HepG2 (cell line): Measurements from ENCODE around the gene AK8. TPM values are rescaled to one million over a fixed set of nuclear protein-coding genes. Genes with fewer than 3 reads are reported as not detected.

Source experiments
- RAD51 ChIP-seq: fragments of 450-650 bp; IDR thresholded peaks from 2 replicates; pipeline ENCODE4 v1.6.1; 2016; ENCODE audit warnings: borderline replicate concordance
- SETDB1 ChIP-seq: sonication (generic); formaldehyde crosslinking; IDR thresholded peaks from 2 replicates; pipeline ENCODE4 v1.5.1; 2020; ENCODE audit warnings: missing genetic modification reagents, mild to moderate bottlenecking, borderline replicate concordance
- ZBTB21 ChIP-seq: sonication (generic); formaldehyde crosslinking; IDR thresholded peaks from 2 replicates; pipeline ENCODE4 v1.4.0; 2020; ENCODE audit warnings: missing genetic modification reagents
- polyA plus RNA-seq, 8 experiments: library from polyadenylated mRNA; depleted of rRNA in 3 of 8; stranded (reverse) in 7 of 8; unstranded in 1 of 8; fragments of >200 nt; fragmentation: Illumina TruSeq in 4 of 8; extraction: Trizol in 4 of 8; gene quantifications; 2 replicates each; pipeline versions ENCODE4 v1.2.1 to v1.2.3, GENCODE V29; 2011 to 2016; ENCODE audit warnings: low read depth in 4 of 8, missing spikeins in 1 of 8, mixed read lengths in 1 of 8; ENCODE audit not compliant: insufficient read depth in 1 of 8
- total RNA-seq, 5 experiments: library from RNA; depleted of rRNA; stranded (reverse); fragments of >200 nt; fragmentation: Illumina TruSeq; extraction: Trizol; gene quantifications; 2 replicates each; pipeline ENCODE4 v1.2.3, GENCODE V29; 2016; ENCODE audit warnings: low read depth in 1 of 5
- TF ChIP-seq, protein P1 (sequence below): sonication (generic); formaldehyde crosslinking; IDR thresholded peaks from 2 replicates; pipeline ENCODE4 v1.4.0; 2020; ENCODE audit warnings: missing genetic modification reagents, borderline replicate concordance
- TF ChIP-seq, protein P2 (sequence below): IDR thresholded peaks from 2 replicates; pipeline ENCODE4 v1.6.1; 2012; ENCODE audit warnings: low read depth, low read length, improper control_type of control experiment
- TF ChIP-seq, protein P3 (sequence below): fragments of 450-650 bp; IDR thresholded peaks from 2 replicates; pipeline ENCODE4 v1.6.1; 2017
- TF ChIP-seq, protein P4 (sequence below): sonication (generic); formaldehyde crosslinking; IDR thresholded peaks from 2 replicates; pipeline ENCODE4 v1.4.0; 2020; ENCODE audit warnings: mild to moderate bottlenecking, low read depth, missing genetic modification reagents
- TF ChIP-seq, protein P5 (sequence below): sonication (generic); formaldehyde crosslinking; IDR thresholded peaks from 2 replicates; pipeline ENCODE4 v1.9.0; 2021; ENCODE audit warnings: missing genetic modification reagents, borderline replicate concordance
- TF ChIP-seq, protein P6 (sequence below): sonication (generic); formaldehyde crosslinking; IDR thresholded peaks from 2 replicates; pipeline ENCODE4 v1.5.0; 2020; ENCODE audit warnings: missing genetic modification reagents
- TF ChIP-seq, protein P7 (sequence below): sonication (generic); formaldehyde crosslinking; IDR thresholded peaks from 2 replicates; pipeline ENCODE4 v1.4.0; 2020; ENCODE audit warnings: missing genetic modification reagents

The AK8 gene
- total and polyA plus RNA-seq, 2 of the 13 experiments (the other 11 are each of a cell fraction or from before 2014, with no cell fraction given): 0.11 TPM; not detected in 1

DNA sequence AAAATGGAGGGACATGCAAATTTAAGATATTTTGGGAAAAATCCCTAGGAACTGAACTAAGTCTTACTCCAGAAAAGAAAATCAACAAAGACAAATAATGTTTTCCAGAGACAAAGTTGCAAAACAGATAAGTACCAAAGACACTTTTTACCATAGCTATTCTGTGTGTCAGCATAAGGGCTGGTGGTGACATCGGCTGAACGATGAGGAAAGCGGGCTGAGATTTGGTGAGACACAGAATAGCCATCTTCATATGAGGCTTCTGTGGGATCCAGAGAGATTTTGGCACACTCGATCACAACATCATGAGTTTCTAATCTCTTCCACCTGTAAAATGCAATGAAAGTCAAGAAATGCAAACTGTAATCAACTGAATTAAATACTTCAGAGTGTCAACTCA, 34.0 kb upstream of the AK8 start (continued):
- no peak for TF ChIP-seq SETDB1 (CRISPR knock-in tag)
- TF ChIP-seq, protein P1, sequence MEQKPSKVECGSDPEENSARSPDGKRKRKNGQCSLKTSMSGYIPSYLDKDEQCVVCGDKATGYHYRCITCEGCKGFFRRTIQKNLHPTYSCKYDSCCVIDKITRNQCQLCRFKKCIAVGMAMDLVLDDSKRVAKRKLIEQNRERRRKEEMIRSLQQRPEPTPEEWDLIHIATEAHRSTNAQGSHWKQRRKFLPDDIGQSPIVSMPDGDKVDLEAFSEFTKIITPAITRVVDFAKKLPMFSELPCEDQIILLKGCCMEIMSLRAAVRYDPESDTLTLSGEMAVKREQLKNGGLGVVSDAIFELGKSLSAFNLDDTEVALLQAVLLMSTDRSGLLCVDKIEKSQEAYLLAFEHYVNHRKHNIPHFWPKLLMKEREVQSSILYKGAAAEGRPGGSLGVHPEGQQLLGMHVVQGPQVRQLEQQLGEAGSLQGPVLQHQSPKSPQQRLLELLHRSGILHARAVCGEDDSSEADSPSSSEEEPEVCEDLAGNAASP (CRISPR knock-in tag): no peak
- TF ChIP-seq RAD51: no peak
- TF ChIP-seq, protein P2, sequence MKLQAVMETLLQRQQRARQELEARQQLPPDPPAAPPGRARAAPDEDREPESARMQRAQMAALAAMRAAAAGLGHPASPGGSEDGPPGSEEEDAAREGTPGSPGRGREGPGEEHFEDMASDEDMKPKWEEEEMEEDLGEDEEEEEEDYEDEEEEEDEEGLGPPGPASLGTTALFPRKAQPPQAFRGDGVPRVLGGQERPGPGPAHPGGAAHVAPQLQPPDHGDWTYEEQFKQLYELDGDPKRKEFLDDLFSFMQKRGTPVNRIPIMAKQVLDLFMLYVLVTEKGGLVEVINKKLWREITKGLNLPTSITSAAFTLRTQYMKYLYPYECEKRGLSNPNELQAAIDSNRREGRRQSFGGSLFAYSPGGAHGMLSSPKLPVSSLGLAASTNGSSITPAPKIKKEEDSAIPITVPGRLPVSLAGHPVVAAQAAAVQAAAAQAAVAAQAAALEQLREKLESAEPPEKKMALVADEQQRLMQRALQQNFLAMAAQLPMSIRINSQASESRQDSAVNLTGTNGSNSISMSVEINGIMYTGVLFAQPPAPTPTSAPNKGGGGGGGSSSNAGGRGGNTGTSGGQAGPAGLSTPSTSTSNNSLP: no peak
- TF ChIP-seq, protein P3, sequence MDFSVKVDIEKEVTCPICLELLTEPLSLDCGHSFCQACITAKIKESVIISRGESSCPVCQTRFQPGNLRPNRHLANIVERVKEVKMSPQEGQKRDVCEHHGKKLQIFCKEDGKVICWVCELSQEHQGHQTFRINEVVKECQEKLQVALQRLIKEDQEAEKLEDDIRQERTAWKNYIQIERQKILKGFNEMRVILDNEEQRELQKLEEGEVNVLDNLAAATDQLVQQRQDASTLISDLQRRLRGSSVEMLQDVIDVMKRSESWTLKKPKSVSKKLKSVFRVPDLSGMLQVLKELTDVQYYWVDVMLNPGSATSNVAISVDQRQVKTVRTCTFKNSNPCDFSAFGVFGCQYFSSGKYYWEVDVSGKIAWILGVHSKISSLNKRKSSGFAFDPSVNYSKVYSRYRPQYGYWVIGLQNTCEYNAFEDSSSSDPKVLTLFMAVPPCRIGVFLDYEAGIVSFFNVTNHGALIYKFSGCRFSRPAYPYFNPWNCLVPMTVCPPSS: no peak
- TF ChIP-seq ZBTB21 (CRISPR knock-in tag): no peak
- TF ChIP-seq, protein P4, sequence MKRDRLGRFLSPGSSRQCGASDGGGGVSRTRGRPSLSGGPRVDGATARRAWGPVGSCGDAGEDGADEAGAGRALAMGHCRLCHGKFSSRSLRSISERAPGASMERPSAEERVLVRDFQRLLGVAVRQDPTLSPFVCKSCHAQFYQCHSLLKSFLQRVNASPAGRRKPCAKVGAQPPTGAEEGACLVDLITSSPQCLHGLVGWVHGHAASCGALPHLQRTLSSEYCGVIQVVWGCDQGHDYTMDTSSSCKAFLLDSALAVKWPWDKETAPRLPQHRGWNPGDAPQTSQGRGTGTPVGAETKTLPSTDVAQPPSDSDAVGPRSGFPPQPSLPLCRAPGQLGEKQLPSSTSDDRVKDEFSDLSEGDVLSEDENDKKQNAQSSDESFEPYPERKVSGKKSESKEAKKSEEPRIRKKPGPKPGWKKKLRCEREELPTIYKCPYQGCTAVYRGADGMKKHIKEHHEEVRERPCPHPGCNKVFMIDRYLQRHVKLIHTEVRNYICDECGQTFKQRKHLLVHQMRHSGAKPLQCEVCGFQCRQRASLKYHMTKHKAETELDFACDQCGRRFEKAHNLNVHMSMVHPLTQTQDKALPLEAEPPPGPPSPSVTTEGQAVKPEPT (CRISPR knock-in tag): no peak
- TF ChIP-seq, protein P5, sequence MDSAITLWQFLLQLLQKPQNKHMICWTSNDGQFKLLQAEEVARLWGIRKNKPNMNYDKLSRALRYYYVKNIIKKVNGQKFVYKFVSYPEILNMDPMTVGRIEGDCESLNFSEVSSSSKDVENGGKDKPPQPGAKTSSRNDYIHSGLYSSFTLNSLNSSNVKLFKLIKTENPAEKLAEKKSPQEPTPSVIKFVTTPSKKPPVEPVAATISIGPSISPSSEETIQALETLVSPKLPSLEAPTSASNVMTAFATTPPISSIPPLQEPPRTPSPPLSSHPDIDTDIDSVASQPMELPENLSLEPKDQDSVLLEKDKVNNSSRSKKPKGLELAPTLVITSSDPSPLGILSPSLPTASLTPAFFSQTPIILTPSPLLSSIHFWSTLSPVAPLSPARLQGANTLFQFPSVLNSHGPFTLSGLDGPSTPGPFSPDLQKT: no peak
- TF ChIP-seq, protein P6, sequence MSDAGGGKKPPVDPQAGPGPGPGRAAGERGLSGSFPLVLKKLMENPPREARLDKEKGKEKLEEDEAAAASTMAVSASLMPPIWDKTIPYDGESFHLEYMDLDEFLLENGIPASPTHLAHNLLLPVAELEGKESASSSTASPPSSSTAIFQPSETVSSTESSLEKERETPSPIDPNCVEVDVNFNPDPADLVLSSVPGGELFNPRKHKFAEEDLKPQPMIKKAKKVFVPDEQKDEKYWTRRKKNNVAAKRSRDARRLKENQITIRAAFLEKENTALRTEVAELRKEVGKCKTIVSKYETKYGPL (CRISPR knock-in tag): no peak
- TF ChIP-seq, protein P7, sequence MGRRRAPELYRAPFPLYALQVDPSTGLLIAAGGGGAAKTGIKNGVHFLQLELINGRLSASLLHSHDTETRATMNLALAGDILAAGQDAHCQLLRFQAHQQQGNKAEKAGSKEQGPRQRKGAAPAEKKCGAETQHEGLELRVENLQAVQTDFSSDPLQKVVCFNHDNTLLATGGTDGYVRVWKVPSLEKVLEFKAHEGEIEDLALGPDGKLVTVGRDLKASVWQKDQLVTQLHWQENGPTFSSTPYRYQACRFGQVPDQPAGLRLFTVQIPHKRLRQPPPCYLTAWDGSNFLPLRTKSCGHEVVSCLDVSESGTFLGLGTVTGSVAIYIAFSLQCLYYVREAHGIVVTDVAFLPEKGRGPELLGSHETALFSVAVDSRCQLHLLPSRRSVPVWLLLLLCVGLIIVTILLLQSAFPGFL (CRISPR knock-in tag): no peak
